Transverse colon (tissue), 3 donors: Measurements from ENCODE around the gene CELF4.

ENCODE experiments used
- CTCF ChIP-seq, 5 experiments: fragments of 200-600 bp in 3 of 5; fragments of 450-650 bp in 2 of 5; sonication (generic) in 3 of 5; IDR thresholded peaks; 1 replicate in 2 of 5; 2 replicates in 3 of 5; pipeline ENCODE4 v1.5.1; 2016 to 2017; ENCODE audit warnings: antibody characterized with exemption in 5 of 5, inconsistent platforms in 3 of 5, mild to moderate bottlenecking in 2 of 5, moderate library complexity in 1 of 5
- POLR2A ChIP-seq: fragments of 450-650 bp; IDR thresholded peaks from one replicate; pipeline ENCODE4 v1.6.1; 2016; ENCODE audit warnings: antibody characterized with exemption, mild to moderate bottlenecking, moderate library complexity

GRCh38 chr18:37266290-37266689 is 299.3 kb downstream of the CELF4 start:
- TF ChIP-seq CTCF (IDR thresholded peaks at IDR 0.05) (no peak), POLR2A (no peak)
